ENCODE data around the gene OSBPL7. TPM values are rescaled to one million over a fixed set of nuclear protein-coding genes. Genes with fewer than 3 reads are reported as not detected.

Gene OSBPL7
- total and polyA plus RNA-seq, 2 of the 8 experiments (the other 6 are each of a cell fraction or from before 2014, with no cell fraction given): 7.2 to 8.9 TPM

- TF ChIP-seq CTCF (IDR thresholded peaks at IDR 0.05; ENCODE audit: control extremely low read depth in 1 of 3, insufficient read depth in 1 of 3, low read depth in 1 of 3, low read length in 3 of 3) (no peak), ATF3 (IDR thresholded peaks at IDR 0.05; ENCODE audit: insufficient read depth, low read depth, low read length) (no peak), RXRA (IDR thresholded peaks at IDR 0.05; ENCODE audit: insufficient read depth, low read depth, low read length) (no peak), PHF8 (conservative IDR thresholded peaks at IDR 0.05; ENCODE audit: low read depth, low read length) (no peak), SRF (IDR thresholded peaks at IDR 0.05; ENCODE audit: low read depth, low read length) (no peak)
These were observed 17.5 kb upstream of the OSBPL7 start (continued) for GRCh38 chr17:47839071-47839470.
